MM.1S (cell line): ENCODE results near the gene DARS2.

ENCODE experiments used
- EZH2phosphoT487 ChIP-seq: fragments of 300-600 bp; sonication (generic); IDR thresholded peaks from 2 replicates; pipeline ENCODE4 v1.6.1; 2018; ENCODE audit warnings: antibody characterized with exemption, low read length
- TF ChIP-seq, protein P1 (sequence below): fragments of 300-600 bp; sonication (generic); IDR thresholded peaks from 2 replicates; pipeline ENCODE4 v1.5.1; 2016; ENCODE audit warnings: antibody characterized with exemption, low read length, mixed read lengths

GRCh38 chr1:173894189-173894588 lies 69.7 kb downstream of the DARS2 start:
- no peak for TF ChIP-seq EZH2phosphoT487
- TF ChIP-seq, protein P1, sequence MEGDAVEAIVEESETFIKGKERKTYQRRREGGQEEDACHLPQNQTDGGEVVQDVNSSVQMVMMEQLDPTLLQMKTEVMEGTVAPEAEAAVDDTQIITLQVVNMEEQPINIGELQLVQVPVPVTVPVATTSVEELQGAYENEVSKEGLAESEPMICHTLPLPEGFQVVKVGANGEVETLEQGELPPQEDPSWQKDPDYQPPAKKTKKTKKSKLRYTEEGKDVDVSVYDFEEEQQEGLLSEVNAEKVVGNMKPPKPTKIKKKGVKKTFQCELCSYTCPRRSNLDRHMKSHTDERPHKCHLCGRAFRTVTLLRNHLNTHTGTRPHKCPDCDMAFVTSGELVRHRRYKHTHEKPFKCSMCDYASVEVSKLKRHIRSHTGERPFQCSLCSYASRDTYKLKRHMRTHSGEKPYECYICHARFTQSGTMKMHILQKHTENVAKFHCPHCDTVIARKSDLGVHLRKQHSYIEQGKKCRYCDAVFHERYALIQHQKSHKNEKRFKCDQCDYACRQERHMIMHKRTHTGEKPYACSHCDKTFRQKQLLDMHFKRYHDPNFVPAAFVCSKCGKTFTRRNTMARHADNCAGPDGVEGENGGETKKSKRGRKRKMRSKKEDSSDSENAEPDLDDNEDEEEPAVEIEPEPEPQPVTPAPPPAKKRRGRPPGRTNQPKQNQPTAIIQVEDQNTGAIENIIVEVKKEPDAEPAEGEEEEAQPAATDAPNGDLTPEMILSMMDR, result no peak
